Panc1 (cell line): Measurements from ENCODE around the gene TFEC. TPM values are rescaled to one million over a fixed set of nuclear protein-coding genes. Genes with fewer than 3 reads are reported as not detected.

ENCODE experiments used
- ATAC-seq: fragments of 200-7000 bp; cut with Tn5 transposase; 2 replicates; pipeline ENCODE4 v1.9.1; 2020; ENCODE audit warnings: mild to moderate bottlenecking, moderate library complexity
- BruUV-seq: library from RNA; stranded (reverse); fragments of 400-500 nt; replicated peaks from 2 replicates; lab custom pipeline; 2021; lab: Mats Ljungman, UMichigan
- CTCF ChIA-PET: fragments of 300-600 bp; sonication (Branson Sonifier 250); formaldehyde crosslinking; loops from one replicate; lab custom pipeline; 2022; ENCODE audit warnings: antibody characterized with exemption; lab: Charles Lee
- POLR2A ChIA-PET: fragments of 300-600 bp; sonication (Branson Sonifier 250); formaldehyde crosslinking; loops from one replicate; lab custom pipeline; 2022; ENCODE audit warnings: antibody characterized with exemption; lab: Charles Lee
- DNase-seq: peaks from one replicate; pipeline ENCODE4 v3.0.0-alpha.2; 2010; ENCODE audit warnings: low read depth, low spot score
- H3K27ac ChIP-seq: 2 replicates; pipeline ENCODE4 v1.5.1; 2011; ENCODE audit warnings: mild to moderate bottlenecking, low read length, inconsistent platforms
- H3K27me3 ChIP-seq: fragments of 200-500 bp; sonication (Bioruptor generic); 2 replicates; pipeline ENCODE4 v1.6.0; 2014; ENCODE audit warnings: low read length, inconsistent platforms; ENCODE audit not compliant: control insufficient read depth, insufficient read depth
- H3K36me3 ChIP-seq: fragments of 200-500 bp; sonication (Bioruptor generic); 2 replicates; pipeline ENCODE4 v1.5.1; 2014; ENCODE audit warnings: inconsistent platforms, mild to moderate bottlenecking, low read length, moderate library complexity; ENCODE audit not compliant: control insufficient read depth, insufficient read depth
- H3K4me1 ChIP-seq: 2 replicates; pipeline ENCODE4 v1.5.1; 2011; ENCODE audit warnings: inconsistent platforms, mild to moderate bottlenecking, low read length, moderate library complexity; ENCODE audit not compliant: control insufficient read depth, insufficient read depth
- H3K4me3 ChIP-seq, 2 experiments: 2 replicates each; pipeline ENCODE4 v1.5.1; 2011 to 2012; ENCODE audit warnings: low read depth in 2 of 2, low read length in 2 of 2, mild to moderate bottlenecking in 2 of 2, inconsistent platforms in 1 of 2, moderate library complexity in 1 of 2
- H3K9me3 ChIP-seq: fragments of 200-500 bp; sonication (Bioruptor generic); 2 replicates; pipeline ENCODE4 v1.5.1; 2014; ENCODE audit warnings: low read depth, mild to moderate bottlenecking, inconsistent platforms, low read length, moderate library complexity; ENCODE audit not compliant: control insufficient read depth, insufficient read depth
- POLR2AphosphoS5 ChIP-seq: IDR thresholded peaks from 2 replicates; pipeline ENCODE4 v1.6.1; 2012; ENCODE audit warnings: mild to moderate bottlenecking, low read depth, low read length, moderate library complexity
- REST ChIP-seq, 2 experiments: IDR thresholded peaks; 2 replicates each; pipeline ENCODE4 v1.6.1; 2011 to 2012; ENCODE audit warnings: low read depth in 2 of 2, control low read depth in 1 of 2, low read length in 1 of 2, mild to moderate bottlenecking in 1 of 2, moderate library complexity in 1 of 2; ENCODE audit not compliant: insufficient read depth in 1 of 2
- SIN3A ChIP-seq: IDR thresholded peaks from 2 replicates; pipeline ENCODE4 v1.6.1; 2012; ENCODE audit warnings: low read depth, mild to moderate bottlenecking, low read length, moderate library complexity, borderline replicate concordance; ENCODE audit not compliant: insufficient read depth
- TCF7L2 ChIP-seq: IDR thresholded peaks from 2 replicates; pipeline ENCODE4 v1.6.1; 2011; ENCODE audit warnings: mild to moderate bottlenecking, low read depth, low read length, inconsistent platforms
- in situ Hi-C: cut with HindIII; loops from 2 replicates; pipeline ENCODE4 v1.10.0; 2016; ENCODE audit warnings: low sequenced_read_pairs, low pct_unique_long_range_greater_than_20kb
- intact Hi-C: fragments of 100-400 bp; cut with micrococcal nuclease; formaldehyde crosslinking; loops from one replicate; pipeline ENCODE4 v1.10.0; 2022; ENCODE audit not compliant: unreplicated experiment
- total RNA-seq: library from RNA; stranded (reverse); gene quantifications from one replicate; pipeline ENCODE4 v1.2.1, GENCODE V29; 2021; ENCODE audit not compliant: unreplicated experiment
- TF ChIP-seq, protein P1 (sequence below): fragments of 450-650 bp; IDR thresholded peaks from 2 replicates; pipeline ENCODE4 v1.5.1; 2017; ENCODE audit warnings: mild to moderate bottlenecking

The TFEC gene
- total RNA-seq, 1 experiment from 2014 or later: not detected

GRCh38 chr7:115975766-115976165 is 54.8 kb downstream of the TFEC start:
- Histone ChIP-seq H3K27me3 (no peaks in the 10 kb centered on the region), H3K36me3 (no peaks in the 10 kb centered on the region), H3K4me1 (no peaks in the 10 kb centered on the region), H3K27ac (no peak overlapping the region), H3K9me3 (no peaks in the 10 kb centered on the region), H3K4me3 (no peak overlapping the region)
- ChIA-PET CTCF (interaction anchor here (0.7 kb wide), 1 partner anchor 268 kb away, joined by 3 read pairs; no protein-coding TSS in a partner anchor), POLR2A (no interaction called here)
- intact Hi-C loops: no loop called here
- in situ Hi-C loops: no loop called here
- ATAC-seq (no peak), DNase-seq (no peak)
- no TSS peak for BruUV-seq
- TF ChIP-seq SIN3A (no peak), POLR2AphosphoS5 (no peak), REST (IDR thresholded peaks at IDR 0.05; ENCODE audit: insufficient read depth in 1 of 2, low read depth in 2 of 2, low read length in 1 of 2) (no peak)

- H3K27me3 ChIP-seq: no peaks in the 10 kb centered on the region
- ChIA-PET CTCF (no interaction called here), POLR2A (no interaction called here)
- TF ChIP-seq SIN3A (no peak), REST (IDR thresholded peaks at IDR 0.05; ENCODE audit: insufficient read depth in 1 of 2, low read depth in 2 of 2, low read length in 1 of 2) (no peak), TCF7L2 (no peak), POLR2AphosphoS5 (no peak)
- TF ChIP-seq, protein P1, sequence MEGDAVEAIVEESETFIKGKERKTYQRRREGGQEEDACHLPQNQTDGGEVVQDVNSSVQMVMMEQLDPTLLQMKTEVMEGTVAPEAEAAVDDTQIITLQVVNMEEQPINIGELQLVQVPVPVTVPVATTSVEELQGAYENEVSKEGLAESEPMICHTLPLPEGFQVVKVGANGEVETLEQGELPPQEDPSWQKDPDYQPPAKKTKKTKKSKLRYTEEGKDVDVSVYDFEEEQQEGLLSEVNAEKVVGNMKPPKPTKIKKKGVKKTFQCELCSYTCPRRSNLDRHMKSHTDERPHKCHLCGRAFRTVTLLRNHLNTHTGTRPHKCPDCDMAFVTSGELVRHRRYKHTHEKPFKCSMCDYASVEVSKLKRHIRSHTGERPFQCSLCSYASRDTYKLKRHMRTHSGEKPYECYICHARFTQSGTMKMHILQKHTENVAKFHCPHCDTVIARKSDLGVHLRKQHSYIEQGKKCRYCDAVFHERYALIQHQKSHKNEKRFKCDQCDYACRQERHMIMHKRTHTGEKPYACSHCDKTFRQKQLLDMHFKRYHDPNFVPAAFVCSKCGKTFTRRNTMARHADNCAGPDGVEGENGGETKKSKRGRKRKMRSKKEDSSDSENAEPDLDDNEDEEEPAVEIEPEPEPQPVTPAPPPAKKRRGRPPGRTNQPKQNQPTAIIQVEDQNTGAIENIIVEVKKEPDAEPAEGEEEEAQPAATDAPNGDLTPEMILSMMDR: no peak
- DNase-seq (no peak), ATAC-seq (no peak)
- H3K9me3 ChIP-seq: no peaks in the 10 kb centered on the region
- intact Hi-C loops (no loop called here), in situ Hi-C loops (no loop called here)
- H3K4me1 ChIP-seq: no peaks in the 10 kb centered on the region
- H3K27ac ChIP-seq: no peak overlapping the region
- no peaks in the 10 kb centered on the region for H3K36me3 ChIP-seq
- BruUV-seq: no TSS peak
- H3K4me3 ChIP-seq: no peak overlapping the region
Measured at GRCh38 chr7:115973406-115973805, 57.2 kb downstream of the TFEC start.
